Mesenchymal stem cell (in vitro differentiated cells and primary cell): ENCODE results near the gene ATP2B3.
"Not testable (repeated sequence)": the region's sequence is repeated elsewhere in the genome, so short reads cannot be mapped to it uniquely, and the experiment has no call there.

ENCODE experiments used
- DNase-seq: peaks from one replicate; pipeline ENCODE4 v3.0.0-alpha.2; 2013
- H2AFZ ChIP-seq: one replicate; pipeline ENCODE4 v1.6.1; 2013; ENCODE audit warnings: low read depth, mild to moderate bottlenecking, control low read depth, inconsistent platforms, low read length, moderate library complexity
- H2AK5ac ChIP-seq: 2 replicates; pipeline ENCODE4 v1.6.1; 2013; ENCODE audit warnings: low read length, moderate library complexity, mild to moderate bottlenecking, inconsistent platforms; ENCODE audit not compliant: severe bottlenecking
- H2BK120ac ChIP-seq: one replicate; pipeline ENCODE4 v1.6.1; 2013; ENCODE audit warnings: low read depth, mild to moderate bottlenecking, inconsistent platforms, low read length, moderate library complexity
- H2BK12ac ChIP-seq, 2 experiments: one replicate each; pipeline ENCODE4 v1.6.1; 2013; ENCODE audit warnings: inconsistent platforms in 2 of 2, low read length in 2 of 2, mild to moderate bottlenecking in 2 of 2, moderate library complexity in 2 of 2, control low read depth in 1 of 2
- H2BK15ac ChIP-seq: one replicate; pipeline ENCODE4 v1.6.1; 2013; ENCODE audit warnings: mild to moderate bottlenecking, low read depth, inconsistent platforms; ENCODE audit not compliant: poor library complexity, severe bottlenecking
- H2BK5ac ChIP-seq: 2 replicates; pipeline ENCODE4 v1.6.1; 2013; ENCODE audit warnings: low read depth, mild to moderate bottlenecking, low read length, control low read depth, inconsistent platforms; ENCODE audit not compliant: poor library complexity, severe bottlenecking
- H3K14ac ChIP-seq, 2 experiments: one replicate each; pipeline ENCODE4 v1.6.1; 2013; ENCODE audit warnings: inconsistent platforms in 2 of 2, low read length in 2 of 2, control low read depth in 1 of 2, mild to moderate bottlenecking in 1 of 2, moderate library complexity in 1 of 2
- H3K18ac ChIP-seq, 2 experiments: one replicate each; pipeline ENCODE4 v1.6.1; 2013; ENCODE audit warnings: inconsistent platforms in 2 of 2, low read length in 2 of 2, control low read depth in 1 of 2, low read depth in 1 of 2, mild to moderate bottlenecking in 1 of 2
- H3K23ac ChIP-seq, 2 experiments: one replicate each; pipeline ENCODE4 v1.6.1; 2013; ENCODE audit warnings: inconsistent platforms in 2 of 2, low read length in 2 of 2, mild to moderate bottlenecking in 2 of 2, moderate library complexity in 2 of 2, control low read depth in 1 of 2
- H3K27ac ChIP-seq: 2 replicates; pipeline ENCODE4 v1.5.1; 2013; ENCODE audit warnings: mild to moderate bottlenecking, moderate library complexity, low read length, control low read depth, inconsistent platforms; ENCODE audit not compliant: poor library complexity, severe bottlenecking
- H3K27me3 ChIP-seq, 2 experiments: 2 replicates each; pipeline versions ENCODE4 v1.6.1 to v1.7.0; 2013; ENCODE audit warnings: low read length in 2 of 2, mild to moderate bottlenecking in 2 of 2, moderate library complexity in 2 of 2, control low read depth in 1 of 2, inconsistent platforms in 1 of 2; ENCODE audit not compliant: control insufficient read depth in 1 of 2, insufficient read depth in 1 of 2
- H3K36me3 ChIP-seq, 2 experiments: 2 replicates each; pipeline versions ENCODE4 v1.6.1 to v1.7.0; 2013; ENCODE audit warnings: low read length in 2 of 2, control low read depth in 1 of 2, inconsistent platforms in 1 of 2, low read depth in 1 of 2, mild to moderate bottlenecking in 1 of 2; ENCODE audit not compliant: insufficient read depth in 2 of 2, control insufficient read depth in 1 of 2
- H3K4ac ChIP-seq, 2 experiments: one replicate each; pipeline ENCODE4 v1.6.1; 2013; ENCODE audit warnings: inconsistent platforms in 2 of 2, low read length in 2 of 2, mild to moderate bottlenecking in 2 of 2, moderate library complexity in 2 of 2, control low read depth in 1 of 2, low read depth in 1 of 2
- H3K4me1 ChIP-seq: 2 replicates; pipeline ENCODE4 v1.6.1; 2013; ENCODE audit warnings: low read depth, low read length, control low read depth; ENCODE audit not compliant: control insufficient read depth, insufficient read depth
- H3K4me2 ChIP-seq: 2 replicates; pipeline ENCODE4 v1.6.1; 2013; ENCODE audit warnings: low read length, mild to moderate bottlenecking, inconsistent platforms; ENCODE audit not compliant: poor library complexity, severe bottlenecking
- H3K4me3 ChIP-seq, 2 experiments: 2 replicates each; pipeline versions ENCODE4 v1.5.1 to v1.7.0; 2013; ENCODE audit warnings: low read length in 2 of 2, mild to moderate bottlenecking in 2 of 2, control low read depth in 1 of 2, low read depth in 1 of 2; ENCODE audit not compliant: insufficient read depth in 1 of 2
- H3K79me1 ChIP-seq: replicated peaks from 2 replicates; pipeline ENCODE4 v1.6.1; 2013; ENCODE audit warnings: mild to moderate bottlenecking, control low read depth, low read length, inconsistent platforms; ENCODE audit not compliant: poor library complexity, severe bottlenecking
- H3K9ac ChIP-seq: 2 replicates; pipeline ENCODE4 v1.7.0; 2013; ENCODE audit warnings: mild to moderate bottlenecking, low read length, moderate library complexity
- H3K9me3 ChIP-seq: 2 replicates; pipeline ENCODE4 v1.7.0; 2013; ENCODE audit warnings: mild to moderate bottlenecking, low read length; ENCODE audit not compliant: control insufficient read depth
- H4K8ac ChIP-seq: one replicate; pipeline ENCODE4 v1.6.1; 2013; ENCODE audit warnings: inconsistent platforms, mild to moderate bottlenecking, low read length, moderate library complexity
- H4K91ac ChIP-seq: one replicate; pipeline ENCODE4 v1.6.1; 2013; ENCODE audit warnings: mild to moderate bottlenecking, low read length, inconsistent platforms
- WGBS: methylation state at CpG from one replicate; pipeline ENCODE4 v1.1.7; 2013; ENCODE audit warnings: mixed read lengths; 5-methylcytosine and 5-hydroxymethylcytosine counted together

The ATP2B3 gene

DNA sequence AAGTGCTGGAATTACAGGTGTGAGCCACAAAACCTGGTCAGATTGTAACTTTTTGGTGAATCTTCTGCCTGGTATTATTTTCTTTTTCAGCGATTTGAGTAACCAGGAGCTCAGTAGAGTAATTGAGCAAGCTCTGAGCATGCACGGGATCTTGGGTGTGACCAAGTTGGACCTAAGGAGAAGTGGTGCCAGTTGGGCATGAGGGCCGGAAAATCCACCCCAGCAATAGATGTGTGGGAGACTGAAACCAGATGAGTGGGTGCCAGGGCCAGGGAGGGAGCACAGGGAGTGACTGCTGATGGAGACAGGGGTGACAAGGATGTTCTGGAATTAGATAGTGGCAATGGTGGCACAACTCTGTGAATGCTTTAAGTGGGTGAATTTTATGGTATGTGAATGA lies 85.2 kb downstream of the ATP2B3 start:
- no peak overlapping the region for H2AFZ ChIP-seq
- H3K27ac ChIP-seq = no peak overlapping the region
- no peak overlapping the region for H3K23ac ChIP-seq
- WGBS = 95% methylated on average over 3 of the region's 3 CpGs
- no peaks in the 10 kb centered on the region for H3K36me3 ChIP-seq
- H2AK5ac ChIP-seq = no peak overlapping the region
- DNase-seq = no peak
- no peak overlapping the region for H2BK120ac ChIP-seq
- H2BK5ac ChIP-seq = no peak overlapping the region
- no peak overlapping the region for H4K8ac ChIP-seq
- no peak overlapping the region for H3K4ac ChIP-seq
- H3K9ac ChIP-seq = no peak overlapping the region
- peaks cover 0 to 47% of the 10 kb centered on the region in 2 experiments for H3K27me3 ChIP-seq
- no peak overlapping the region for H3K4me2 ChIP-seq
- peaks cover 8% of the 10 kb centered on the region for H3K4me1 ChIP-seq
- no peak overlapping the region for H2BK12ac ChIP-seq
- no peak overlapping the region for H2BK15ac ChIP-seq
- H4K91ac ChIP-seq = no peak overlapping the region
- H3K14ac ChIP-seq = no peak overlapping the region
- H3K9me3 ChIP-seq = peaks cover 2% of the 10 kb centered on the region
- H3K4me3 ChIP-seq = no peak overlapping the region
- peaks cover 2% of the 10 kb centered on the region for H3K79me1 ChIP-seq
- no peak overlapping the region for H3K18ac ChIP-seq

DNA sequence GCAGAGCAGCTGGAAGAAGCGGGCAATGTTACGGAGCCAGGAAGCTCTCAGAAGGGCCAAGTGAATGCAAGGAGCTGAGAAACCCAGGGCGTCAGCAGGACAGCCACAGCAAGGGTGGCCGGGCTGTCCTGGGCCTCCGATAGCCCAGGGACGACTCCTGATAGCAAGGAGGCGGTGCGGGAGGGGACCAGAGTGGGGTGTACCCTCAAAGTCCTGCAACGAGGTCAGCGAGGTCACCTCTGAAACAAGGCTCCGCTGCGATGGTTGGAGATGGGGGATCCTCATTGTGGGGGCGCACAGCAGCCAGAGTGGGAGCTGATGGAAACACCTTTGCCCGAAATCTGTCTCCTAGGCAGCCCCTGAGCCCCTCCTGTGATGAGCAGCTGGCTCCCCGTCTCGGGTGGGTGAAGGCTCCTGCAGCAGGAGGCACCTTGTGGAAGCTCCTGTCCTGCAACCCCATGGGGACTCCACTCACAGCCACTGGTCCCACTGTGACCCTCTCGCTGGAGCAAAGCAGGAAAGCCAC lies 85.8 kb downstream of the ATP2B3 start:
- Histone ChIP-seq H3K23ac (no peak overlapping the region), H3K4me3 (no peak overlapping the region), H3K14ac (no peak overlapping the region), H2AFZ (no peak overlapping the region), H3K9me3 (peaks cover 2% of the 10 kb centered on the region), H3K18ac (no peak overlapping the region), H3K4me2 (no peak overlapping the region), H2BK5ac (no peak overlapping the region), H3K9ac (no peak overlapping the region), H4K91ac (no peak overlapping the region), H2BK12ac (no peak overlapping the region), H3K36me3 (no peaks in the 10 kb centered on the region), H4K8ac (no peak overlapping the region), H3K27ac (no peak overlapping the region), H3K4ac (no peak overlapping the region), H2BK15ac (no peak overlapping the region), H3K27me3 (peaks cover 0 to 49% of the 10 kb centered on the region in 2 experiments), H2AK5ac (no peak overlapping the region), H3K4me1 (peaks cover 8% of the 10 kb centered on the region), H3K79me1 (peaks cover 2% of the 10 kb centered on the region), H2BK120ac (no peak overlapping the region)
- 89% methylated on average over 15 of the region's 17 CpGs for WGBS
- no peak for DNase-seq

GRCh38 chrX:153604666-153605380 lies 87.4 kb downstream of the ATP2B3 start:
- not testable (repeated sequence) for H4K8ac ChIP-seq, H2BK5ac ChIP-seq, H2BK15ac ChIP-seq, H3K9ac ChIP-seq, H3K4me2 ChIP-seq, DNase-seq, H3K23ac ChIP-seq, H4K91ac ChIP-seq, H3K18ac ChIP-seq, H3K27ac ChIP-seq, H3K4me3 ChIP-seq, H3K79me1 ChIP-seq, H2AK5ac ChIP-seq, H3K4ac ChIP-seq, H2BK12ac ChIP-seq, H3K36me3 ChIP-seq, H3K14ac ChIP-seq, H2BK120ac ChIP-seq, H3K9me3 ChIP-seq, H2AFZ ChIP-seq
- Histone ChIP-seq H3K27me3 (peaks cover 0 to 63% of the 10 kb centered on the region in 2 experiments), H3K4me1 (peaks cover 10% of the 10 kb centered on the region)
- WGBS = 80% methylated on average over 13 of the region's 18 CpGs

DNA sequence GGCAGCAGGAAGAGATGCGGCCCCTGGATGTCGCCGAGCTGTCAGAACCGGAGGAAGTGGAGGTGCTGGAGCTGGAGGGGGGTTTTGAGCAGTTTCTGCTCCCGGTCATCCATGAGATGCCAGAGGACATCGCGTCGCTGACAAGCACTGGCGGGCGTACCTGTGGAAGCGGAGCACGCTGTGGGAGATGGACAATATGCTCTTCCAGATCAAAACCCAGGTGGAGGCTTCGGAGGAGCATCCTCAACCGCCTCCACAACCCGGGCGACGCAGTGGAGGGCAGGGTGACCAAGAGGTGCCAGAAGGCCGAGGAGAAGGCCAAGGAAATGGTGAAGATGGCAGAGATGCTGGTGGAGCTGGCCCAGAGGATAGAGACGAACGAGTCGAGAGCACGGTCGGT lies 89.1 kb downstream of the ATP2B3 start:
- H3K14ac ChIP-seq = no peak overlapping the region
- H2AFZ ChIP-seq = no peak overlapping the region
- no peak overlapping the region for H3K27ac ChIP-seq
- H3K18ac ChIP-seq = no peak overlapping the region
- no peak overlapping the region for H2BK120ac ChIP-seq
- H2BK5ac ChIP-seq = no peak overlapping the region
- no peak overlapping the region for H3K4me2 ChIP-seq
- H4K8ac ChIP-seq = no peak overlapping the region
- peaks cover 12% of the 10 kb centered on the region for H3K4me1 ChIP-seq
- H2BK15ac ChIP-seq = no peak overlapping the region
- no peak overlapping the region for H2AK5ac ChIP-seq
- DNase-seq = no peak
- peaks cover 0 to 72% of the 10 kb centered on the region in 2 experiments for H3K27me3 ChIP-seq
- H2BK12ac ChIP-seq = no peak overlapping the region
- no peak overlapping the region for H4K91ac ChIP-seq
- H3K79me1 ChIP-seq = no peaks in the 10 kb centered on the region
- 91% methylated on average over 21 of the region's 23 CpGs for WGBS
- no peak overlapping the region for H3K23ac ChIP-seq
- no peak overlapping the region for H3K4me3 ChIP-seq
- peaks cover 2% of the 10 kb centered on the region for H3K9me3 ChIP-seq
- no peak overlapping the region for H3K4ac ChIP-seq
- no peak overlapping the region for H3K9ac ChIP-seq
- H3K36me3 ChIP-seq = no peaks in the 10 kb centered on the region
